ENCODE measurements around the gene UBL4B.

UBL4B gene

DNA sequence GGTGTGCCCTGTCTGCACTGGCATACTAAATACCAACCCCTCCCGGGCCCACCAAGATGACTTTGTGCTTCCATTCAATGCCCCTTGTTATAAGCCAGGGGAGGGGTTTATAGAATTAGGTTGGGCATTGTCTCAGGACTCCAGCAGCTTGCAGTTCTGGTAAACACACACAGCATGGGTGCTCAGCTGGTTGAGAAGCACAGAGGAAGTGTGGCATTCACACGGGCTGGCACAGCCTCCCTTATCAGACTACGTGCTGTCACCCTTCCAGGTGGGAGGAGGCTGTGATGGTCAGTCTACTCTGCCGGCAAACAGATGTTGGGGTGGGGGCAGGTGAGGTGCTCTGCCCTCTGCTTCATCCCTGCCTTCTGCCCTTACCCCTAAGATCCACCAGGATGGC is 23.0 kb downstream of the UBL4B start:
- no peak for DNase-seq (ENCODE audit: low read depth)
- TF ChIP-seq, protein P1, sequence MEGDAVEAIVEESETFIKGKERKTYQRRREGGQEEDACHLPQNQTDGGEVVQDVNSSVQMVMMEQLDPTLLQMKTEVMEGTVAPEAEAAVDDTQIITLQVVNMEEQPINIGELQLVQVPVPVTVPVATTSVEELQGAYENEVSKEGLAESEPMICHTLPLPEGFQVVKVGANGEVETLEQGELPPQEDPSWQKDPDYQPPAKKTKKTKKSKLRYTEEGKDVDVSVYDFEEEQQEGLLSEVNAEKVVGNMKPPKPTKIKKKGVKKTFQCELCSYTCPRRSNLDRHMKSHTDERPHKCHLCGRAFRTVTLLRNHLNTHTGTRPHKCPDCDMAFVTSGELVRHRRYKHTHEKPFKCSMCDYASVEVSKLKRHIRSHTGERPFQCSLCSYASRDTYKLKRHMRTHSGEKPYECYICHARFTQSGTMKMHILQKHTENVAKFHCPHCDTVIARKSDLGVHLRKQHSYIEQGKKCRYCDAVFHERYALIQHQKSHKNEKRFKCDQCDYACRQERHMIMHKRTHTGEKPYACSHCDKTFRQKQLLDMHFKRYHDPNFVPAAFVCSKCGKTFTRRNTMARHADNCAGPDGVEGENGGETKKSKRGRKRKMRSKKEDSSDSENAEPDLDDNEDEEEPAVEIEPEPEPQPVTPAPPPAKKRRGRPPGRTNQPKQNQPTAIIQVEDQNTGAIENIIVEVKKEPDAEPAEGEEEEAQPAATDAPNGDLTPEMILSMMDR (conservative IDR thresholded peaks at IDR 0.05; ENCODE audit: control insufficient read depth, insufficient read depth, low read depth, low read length): no peak
- no peak overlapping the region for H3K4me3 ChIP-seq (ENCODE audit: control insufficient read depth, low read depth, low read length)

DNA sequence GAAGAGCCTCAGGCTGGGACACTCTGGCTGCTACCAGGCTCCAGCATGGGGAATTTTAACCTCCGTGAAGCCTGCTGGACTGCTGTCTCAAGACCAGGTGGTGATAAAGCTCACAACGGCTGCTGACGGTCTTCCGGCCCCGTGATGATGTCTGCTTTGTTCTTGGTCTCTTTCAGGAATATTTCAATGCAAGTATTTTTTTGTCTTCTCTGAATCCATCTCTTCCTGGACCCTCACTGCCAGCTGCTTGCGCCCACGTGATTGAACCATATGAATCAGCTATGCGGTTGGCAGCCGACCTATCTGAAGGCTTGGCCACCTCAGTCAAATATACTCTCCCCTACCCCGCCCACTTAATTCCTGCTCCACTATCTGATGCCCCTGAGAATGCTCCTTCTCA is 23.4 kb downstream of the UBL4B start:
- DNase-seq (ENCODE audit: low read depth): no peak
- TF ChIP-seq, protein P1 (conservative IDR thresholded peaks at IDR 0.05; ENCODE audit: control insufficient read depth, insufficient read depth, low read depth, low read length): no peak
- H3K4me3 ChIP-seq (ENCODE audit: control insufficient read depth, low read depth, low read length): no peak overlapping the region

DNA sequence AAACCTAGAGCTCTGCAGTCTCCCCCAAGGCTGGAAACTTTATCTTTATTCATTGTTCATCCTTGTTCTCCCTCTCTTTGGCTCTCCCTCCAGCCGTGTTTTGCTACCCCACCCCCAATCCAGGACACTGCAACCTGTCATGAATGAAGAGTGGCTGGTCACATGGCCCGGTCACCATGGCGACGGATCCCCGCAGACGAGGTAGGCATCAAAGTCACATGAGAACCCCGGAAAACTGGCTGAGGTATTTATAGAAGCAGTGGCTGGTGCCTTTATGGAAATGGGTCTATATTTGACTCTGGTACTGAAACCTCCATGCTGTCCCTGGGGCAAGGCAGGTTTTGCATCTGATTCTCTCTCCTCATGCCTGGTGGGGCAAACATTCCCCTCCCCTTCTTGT is 24.7 kb downstream of the UBL4B start:
- TF ChIP-seq, protein P1 (conservative IDR thresholded peaks at IDR 0.05; ENCODE audit: control insufficient read depth, insufficient read depth, low read depth, low read length): no peak
- no peak overlapping the region for H3K4me3 ChIP-seq (ENCODE audit: control insufficient read depth, low read depth, low read length)
- no peak for DNase-seq (ENCODE audit: low read depth)

DNA sequence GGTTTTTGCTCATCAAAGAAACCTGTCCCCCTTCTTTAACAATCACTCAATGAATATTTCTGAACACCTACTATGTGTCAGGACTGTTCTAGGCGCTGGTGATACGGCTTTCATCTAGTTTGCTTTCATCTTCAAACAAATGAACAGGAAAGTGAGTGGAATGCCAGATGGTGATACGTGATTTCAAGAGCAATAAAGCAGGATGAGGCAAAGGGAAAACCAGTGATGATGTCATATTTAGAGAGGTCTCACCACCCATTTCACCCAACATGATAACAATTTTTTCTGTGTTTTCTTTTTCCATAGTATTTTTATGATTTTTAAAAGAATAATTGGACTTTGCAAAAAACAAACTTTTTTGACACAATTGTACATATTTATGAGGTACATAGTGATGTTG is 26.7 kb downstream of the UBL4B start:
- TF ChIP-seq, protein P1 (conservative IDR thresholded peaks at IDR 0.05; ENCODE audit: control insufficient read depth, insufficient read depth, low read depth, low read length): no peak
- no peak overlapping the region for H3K4me3 ChIP-seq (ENCODE audit: control insufficient read depth, low read depth, low read length)
- DNase-seq (ENCODE audit: low read depth): no peak

DNA sequence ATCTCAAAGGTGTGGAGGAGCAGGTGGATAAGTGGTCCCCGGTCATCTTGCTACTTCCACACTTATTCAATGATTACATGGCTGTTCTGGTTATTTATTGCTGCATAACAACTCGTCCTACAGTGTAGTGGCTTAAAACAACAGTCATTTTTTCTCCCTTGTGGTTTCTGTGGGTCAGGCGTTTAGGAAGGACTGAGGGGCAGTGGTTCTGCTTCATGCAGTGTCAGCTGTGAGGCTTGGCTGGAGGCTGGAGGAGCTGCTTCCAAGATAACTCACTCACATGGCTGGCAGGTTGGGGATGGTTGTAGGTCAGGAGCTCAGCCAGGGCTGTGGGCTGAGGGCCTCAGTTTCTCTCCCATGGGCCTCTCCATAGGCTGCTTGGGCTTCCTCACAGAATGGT is 32.1 kb downstream of the UBL4B start:
- no peak overlapping the region for H3K4me3 ChIP-seq (ENCODE audit: control insufficient read depth, low read depth, low read length)
- DNase-seq (ENCODE audit: low read depth): no peak
- TF ChIP-seq, protein P1 (conservative IDR thresholded peaks at IDR 0.05; ENCODE audit: control insufficient read depth, insufficient read depth, low read depth, low read length): no peak

DNA sequence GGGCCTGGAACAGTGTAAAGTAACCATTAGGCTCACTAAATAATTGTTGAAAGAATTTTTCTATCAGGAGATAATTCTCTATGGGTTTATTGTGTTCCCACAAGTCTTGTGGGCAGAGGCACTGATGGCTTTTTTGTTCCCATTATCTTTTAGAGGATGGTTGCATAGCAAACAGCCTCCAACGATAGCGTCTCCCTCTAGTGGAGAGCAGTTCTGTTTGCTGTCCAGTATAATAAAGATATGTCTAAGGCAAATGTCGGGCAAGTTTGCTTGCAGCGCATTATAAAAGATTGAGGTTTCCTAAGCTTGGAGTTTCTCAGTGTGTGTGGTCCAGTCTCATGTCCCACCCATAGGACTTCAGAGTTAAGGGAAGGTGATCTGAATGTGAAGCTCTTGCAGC is 36.7 kb downstream of the UBL4B start:
- peak; percentile 10 for DNase-seq (ENCODE audit: low read depth)
- no peak overlapping the region for H3K4me3 ChIP-seq (ENCODE audit: control insufficient read depth, low read depth, low read length)
- TF ChIP-seq, protein P1 (conservative IDR thresholded peaks at IDR 0.05; ENCODE audit: control insufficient read depth, insufficient read depth, low read depth, low read length): peak; percentile 37
